ENCODE measurements around the gene MAT2A. TPM values are rescaled to one million over a fixed set of nuclear protein-coding genes. Genes with fewer than 3 reads are reported as not detected.

The MAT2A gene
- total and polyA plus RNA-seq, 2 of the 8 experiments (the other 6 are each of a cell fraction or from before 2014, with no cell fraction given) = 255 to 307 TPM

DNA sequence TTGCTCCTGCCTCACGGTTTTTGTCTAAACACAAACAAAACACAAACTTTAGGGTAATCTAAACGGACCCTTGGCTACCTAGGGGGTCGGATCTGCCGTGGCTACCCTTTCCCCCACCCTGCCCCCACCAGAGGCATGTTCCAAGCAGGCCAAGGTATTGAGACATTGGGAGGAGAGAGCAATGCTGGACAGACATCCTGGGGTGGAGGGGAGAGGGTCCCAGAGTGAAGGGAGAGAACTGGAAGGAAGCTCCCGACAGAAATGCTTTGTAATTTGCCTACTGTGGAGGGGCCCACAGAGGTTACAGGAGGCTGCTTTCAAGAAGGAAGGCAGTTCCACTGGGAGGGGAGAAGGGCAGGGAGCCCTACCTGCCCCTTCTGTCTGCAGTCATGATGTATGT, 13.9 kb upstream of the MAT2A start:
- Histone ChIP-seq H3K56ac (replicated peaks; ENCODE audit: insufficient read length, low read depth, low read length) (no peak overlapping the region), H3K9me3 (ENCODE audit: insufficient read depth in 2 of 2, low read depth in 1 of 2, low read length in 1 of 2) (no peaks in the 10 kb centered on the region), H4K5ac (ENCODE audit: insufficient read length, low read depth, low read length) (no peak overlapping the region), H3K79me1 (ENCODE audit: low read depth, low read length) (no peaks in the 10 kb centered on the region), H3K27ac (ENCODE audit: low read depth, low read length) (no peak overlapping the region), H4K91ac (replicated peaks; ENCODE audit: insufficient read length, low read length) (no peak overlapping the region), H3K4ac (replicated peaks; ENCODE audit: insufficient read length, low read depth, low read length) (no peak overlapping the region), H3K23ac (ENCODE audit: insufficient read length) (no peak overlapping the region), H3K4me3 (ENCODE audit: extremely low read depth in 1 of 4, insufficient read depth in 2 of 4, low read depth in 3 of 4, low read length in 4 of 4) (no peak overlapping the region), H2BK12ac (ENCODE audit: low read depth, low read length) (no peak overlapping the region), H2AK5ac (ENCODE audit: low read depth, low read length) (no peak overlapping the region; the same call in 1 of the 2 replicates), H4K8ac (ENCODE audit: extremely low read depth, insufficient read depth, low read length) (no peak overlapping the region), H3K9ac (replicated peaks in 1 of 4; ENCODE audit: extremely low read depth in 1 of 4, low read depth in 3 of 4, low read length in 3 of 4) (no peak overlapping the region), H3K27me3 (replicated peaks in 1 of 4; ENCODE audit: control insufficient read depth in 3 of 4, extremely low read depth in 1 of 4, insufficient read depth in 3 of 4, low read length in 3 of 4) (no peaks in the 10 kb centered on the region), H2BK20ac (ENCODE audit: low read length) (no peak overlapping the region), H2AFZ (ENCODE audit: low read length) (peak overlapping the region; percentile 86; the same call in 1 of the 2 replicates), H3K4me2 (ENCODE audit: insufficient read depth in 1 of 2, low read depth in 2 of 2, low read length in 2 of 2) (no peak overlapping the region), H3K14ac (ENCODE audit: insufficient read length) (no peak overlapping the region), H3K79me2 (ENCODE audit: control insufficient read depth in 1 of 2, insufficient read depth in 2 of 2, low read length in 2 of 2) (no peaks in the 10 kb centered on the region), H3K36me3 (ENCODE audit: control insufficient read depth in 2 of 4, insufficient read depth in 4 of 4, low read length in 3 of 4) (no peaks in the 10 kb centered on the region), H4K20me1 (replicated peaks in 1 of 2; ENCODE audit: control insufficient read depth in 1 of 2, insufficient read depth in 2 of 2, low read length in 2 of 2) (no peaks in the 10 kb centered on the region), H3K18ac (ENCODE audit: extremely low read depth, low read length) (0 out of 2 replicates have a peak overlapping the region, but pooled peaks have one; percentile 29), H3K23me2 (ENCODE audit: low read depth, low read length) (no peaks in the 10 kb centered on the region), H2BK120ac (replicated peaks; ENCODE audit: low read depth, low read length) (no peak overlapping the region), H2BK15ac (ENCODE audit: low read length) (no peak overlapping the region), H3K4me1 (replicated peaks in 1 of 4; ENCODE audit: control insufficient read depth in 3 of 4, insufficient read depth in 4 of 4, low read length in 3 of 4) (peaks cover 5 to 12% (median 6%) of the 10 kb centered on the region in 4 experiments; a peak in 5 of 7 replicates), H2BK5ac (ENCODE audit: low read depth, low read length) (no peak overlapping the region)
- no peak for DNase-seq (ENCODE audit: low read depth in 1 of 2, low spot score in 2 of 2)
- WGBS, 2 experiments (ENCODE audit: extremely low coverage in 1 of 2, insufficient coverage in 1 of 2, insufficient read length in 1 of 2, insufficient replicate concordance in 2 of 2, low coverage in 1 of 2, low lambda C conversion rate in 2 of 2, missing lambda C conversion rate in 1 of 2) = 78% methylated on average over 5 of the region's 5 CpGs; no CpG with 5 or more reads in 1 of the 2 experiments
- TF ChIP-seq BRCA1 (IDR thresholded peaks at IDR 0.05; ENCODE audit: low read depth, low read length) = no peak
- no peak for TF ChIP-seq CHD2 (IDR thresholded peaks at IDR 0.05; ENCODE audit: low read length)
- TF ChIP-seq TAF1 (IDR thresholded peaks at IDR 0.05; ENCODE audit: low read depth, low read length) = no peak
- TF ChIP-seq SP4 (IDR thresholded peaks at IDR 0.05; ENCODE audit: low read length) = no peak
- FAIRE-seq = no peak
- CTCF ChIA-PET (ENCODE audit: partially characterized antibody) = interaction anchor here (1.0 to 5.0 kb wide), 5 partner anchors 14 to 154 kb away, joined by 3 to 22 read pairs (median 3); partner anchors contain the start of gene MAT2A
- POLR2A ChIA-PET (ENCODE audit: partially characterized antibody) = interaction anchor here (0.7 to 19.1 kb wide), 5 partner anchors 15 to 197 kb away, joined by 3 to 347 read pairs (median 4); partner anchors contain the start of genes MAT2A and TGOLN2

All from H1 (cell line).